HUDEP-2 (cell line): ENCODE data around the gene TMCC1.
"Not testable (repeated sequence)": the region's sequence is repeated elsewhere in the genome, so short reads cannot be mapped to it uniquely, and the experiment has no call there.

Experiments
- DNase-seq, 76 experiments: peaks; one replicate each; lab custom pipeline; 2025; ENCODE audit not compliant: unreplicated experiment in 76 of 76; lab: John Stamatoyannopoulos, UW

Gene TMCC1

GRCh38 chr3:129777806-129778205 is 115.7 kb downstream of the TMCC1 start:
- no peak for DNase-seq

- no peak for DNase-seq
Observed at GRCh38 chr3:129775870-129776269, 117.6 kb downstream of the TMCC1 start.

- DNase-seq, result peak in 72 of 76 experiments; percentile 5 to 83 (median 55)
Observed at GRCh38 chr3:129773691-129774663, 119.5 kb downstream of the TMCC1 start.

- DNase-seq, result no peak
Observed at GRCh38 chr3:129770604-129771003, 122.9 kb downstream of the TMCC1 start.

GRCh38 chr3:129769616-129770015 is 123.9 kb downstream of the TMCC1 start:
- DNase-seq, result no peak

- no peak for DNase-seq
Observed at GRCh38 chr3:129768728-129769127, 124.8 kb downstream of the TMCC1 start.

- peak in 4 of 76 experiments; percentile 1 to 36 (median 18) for DNase-seq
Observed at GRCh38 chr3:129766135-129766534, 127.4 kb downstream of the TMCC1 start.

GRCh38 chr3:129764090-129764489 is 129.4 kb downstream of the TMCC1 start:
- DNase-seq, result no peak

GRCh38 chr3:129758785-129759320 is 134.7 kb downstream of the TMCC1 start:
- peak in 1 of 76 experiments; percentile 2 for DNase-seq

GRCh38 chr3:129758306-129758705 is 135.2 kb downstream of the TMCC1 start:
- DNase-seq, result no peak

GRCh38 chr3:129756871-129757270 is 136.6 kb downstream of the TMCC1 start:
- no peak for DNase-seq

GRCh38 chr3:129751105-129751504 is 142.4 kb downstream of the TMCC1 start:
- not testable (repeated sequence) for DNase-seq

- DNase-seq, result no peak
Observed at GRCh38 chr3:129749692-129750091, 143.8 kb downstream of the TMCC1 start.

GRCh38 chr3:129747992-129748391 is 145.5 kb downstream of the TMCC1 start:
- DNase-seq, result no peak

GRCh38 chr3:129747136-129747535 is 146.4 kb downstream of the TMCC1 start:
- DNase-seq, result no peak

GRCh38 chr3:129746629-129747028 is 146.9 kb downstream of the TMCC1 start:
- peak in 1 of 76 experiments; percentile 1 for DNase-seq

GRCh38 chr3:129745253-129745652 is 148.3 kb downstream of the TMCC1 start:
- DNase-seq, result no peak

GRCh38 chr3:129741794-129742193 is 151.7 kb downstream of the TMCC1 start:
- DNase-seq, result no peak

GRCh38 chr3:129740090-129740489 is 153.4 kb downstream of the TMCC1 start:
- no peak for DNase-seq

GRCh38 chr3:129739634-129740033 is 153.9 kb downstream of the TMCC1 start:
- no peak for DNase-seq

- DNase-seq, result no peak
Observed at GRCh38 chr3:129738172-129738571, 155.3 kb downstream of the TMCC1 start.

- no peak for DNase-seq
Observed at GRCh38 chr3:129736070-129736469, 157.4 kb downstream of the TMCC1 start.
